HG03097 (cell line): Measurements from ENCODE around the gene SLFN12L.
"Not testable (repeated sequence)": the region's sequence is repeated elsewhere in the genome, so short reads cannot be mapped to it uniquely, and the experiment has no call there.

Source experiments
- ATAC-seq: cut with Tn5 transposase; IDR thresholded peaks from one replicate; pipeline ENCODE4 v1.9.1; 2021; ENCODE audit not compliant: unreplicated experiment, low FRiP score

The SLFN12L gene

GRCh38 chr17:35499548-35499947 lies 37.9 kb downstream of the SLFN12L start:
- ATAC-seq: no peak

- no peak for ATAC-seq
These were observed 38.9 kb downstream of the SLFN12L start for GRCh38 chr17:35498448-35499178.

- no peak for ATAC-seq
These were observed 40.8 kb downstream of the SLFN12L start for GRCh38 chr17:35496451-35497290.

- ATAC-seq: no peak
These were observed 44.4 kb downstream of the SLFN12L start for GRCh38 chr17:35493040-35493439.

- ATAC-seq: no peak
These were observed 46.1 kb downstream of the SLFN12L start for GRCh38 chr17:35491417-35491816.

- no peak for ATAC-seq
These were observed 47.5 kb downstream of the SLFN12L start for GRCh38 chr17:35489944-35490343.

- no peak for ATAC-seq
These were observed 48.5 kb downstream of the SLFN12L start for GRCh38 chr17:35488991-35489390.

- no peak for ATAC-seq
These were observed 50.4 kb downstream of the SLFN12L start for GRCh38 chr17:35486920-35487732.

- ATAC-seq: no peak
These were observed 58.2 kb downstream of the SLFN12L start for GRCh38 chr17:35479271-35479670.

GRCh38 chr17:35477248-35477647 lies 60.2 kb downstream of the SLFN12L start:
- ATAC-seq: no peak

- ATAC-seq: no peak
These were observed 61.1 kb downstream of the SLFN12L start for GRCh38 chr17:35476283-35476820.

GRCh38 chr17:35468475-35468874 lies 69.0 kb downstream of the SLFN12L start:
- no peak for ATAC-seq

GRCh38 chr17:35467824-35468223 lies 69.7 kb downstream of the SLFN12L start:
- ATAC-seq: peak; percentile 55

GRCh38 chr17:35460354-35460851 lies 77.1 kb downstream of the SLFN12L start:
- ATAC-seq: peak; percentile 91

GRCh38 chr17:35454035-35454434 lies 83.4 kb downstream of the SLFN12L start:
- not testable (repeated sequence) for ATAC-seq

- ATAC-seq: no peak
These were observed 84.3 kb downstream of the SLFN12L start for GRCh38 chr17:35453171-35453570.

GRCh38 chr17:35449371-35449931 lies 88.0 kb downstream of the SLFN12L start:
- ATAC-seq: no peak

- ATAC-seq: no peak
These were observed 88.6 kb downstream of the SLFN12L start for GRCh38 chr17:35448899-35449227.

GRCh38 chr17:35448214-35448898 lies 89.1 kb downstream of the SLFN12L start, which contains the start of gene SLFN13:
Gene SLFN13, minus strand, starts transcription at chr17:35448766. Its CDS starts 3,086 bp downstream, at chr17:35445680.
- ATAC-seq: peak; percentile 65

- no peak for ATAC-seq
These were observed 90.0 kb downstream of the SLFN12L start for GRCh38 chr17:35447499-35447898.
